ENCODE data around the gene VAMP4.

Gene VAMP4

DNA sequence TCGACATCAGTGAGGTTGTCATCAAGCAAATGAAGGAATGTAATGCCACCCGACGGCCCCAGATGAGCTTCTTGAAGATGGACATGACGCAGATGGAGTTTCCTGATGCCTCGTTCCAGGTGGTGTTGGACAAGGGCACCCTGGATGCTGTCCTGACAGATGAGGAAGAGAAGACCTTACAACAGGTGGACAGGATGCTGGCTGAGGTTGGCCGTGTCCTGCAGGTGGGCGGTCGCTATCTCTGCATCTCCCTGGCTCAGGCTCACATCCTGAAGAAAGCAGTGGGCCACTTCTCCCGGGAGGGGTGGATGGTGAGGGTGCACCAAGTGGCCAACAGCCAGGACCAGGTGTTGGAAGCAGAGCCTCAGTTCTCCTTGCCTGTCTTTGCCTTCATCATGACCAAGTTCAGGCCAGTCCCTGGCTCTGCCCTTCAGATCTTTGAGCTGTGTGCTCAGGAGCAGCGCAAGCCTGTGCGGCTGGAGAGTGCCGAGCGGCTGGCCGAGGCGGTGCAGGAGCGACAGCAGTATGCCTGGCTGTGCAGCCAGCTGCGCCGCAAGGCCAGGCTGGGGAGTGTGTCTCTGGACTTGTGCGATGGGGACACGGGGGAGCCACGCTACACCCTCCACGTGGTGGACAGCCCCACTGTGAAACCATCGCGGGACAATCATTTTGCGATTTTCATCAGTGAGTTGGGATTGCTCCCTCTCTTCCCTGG lies 42.1 kb upstream of the VAMP4 start:
- ATAC-seq: no peak
- no peak for TF ChIP-seq RARB (CRISPR knock-in tag; IDR thresholded peaks at IDR 0.05)
- no peak for TF ChIP-seq TOX (CRISPR knock-in tag; IDR thresholded peaks at IDR 0.05; ENCODE audit: borderline replicate concordance)
- no peak for TF ChIP-seq CSDC2 (CRISPR knock-in tag; IDR thresholded peaks at IDR 0.05)
- TF ChIP-seq, protein P1, sequence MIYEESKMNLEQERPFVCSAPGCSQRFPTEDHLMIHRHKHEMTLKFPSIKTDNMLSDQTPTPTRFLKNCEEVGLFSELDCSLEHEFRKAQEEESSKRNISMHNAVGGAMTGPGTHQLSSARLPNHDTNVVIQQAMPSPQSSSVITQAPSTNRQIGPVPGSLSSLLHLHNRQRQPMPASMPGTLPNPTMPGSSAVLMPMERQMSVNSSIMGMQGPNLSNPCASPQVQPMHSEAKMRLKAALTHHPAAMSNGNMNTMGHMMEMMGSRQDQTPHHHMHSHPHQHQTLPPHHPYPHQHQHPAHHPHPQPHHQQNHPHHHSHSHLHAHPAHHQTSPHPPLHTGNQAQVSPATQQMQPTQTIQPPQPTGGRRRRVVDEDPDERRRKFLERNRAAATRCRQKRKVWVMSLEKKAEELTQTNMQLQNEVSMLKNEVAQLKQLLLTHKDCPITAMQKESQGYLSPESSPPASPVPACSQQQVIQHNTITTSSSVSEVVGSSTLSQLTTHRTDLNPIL (CRISPR knock-in tag; IDR thresholded peaks at IDR 0.05; ENCODE audit: low read depth): no peak
- no peak for TF ChIP-seq BACH2 (CRISPR knock-in tag; IDR thresholded peaks at IDR 0.05; ENCODE audit: borderline replicate concordance)
- TF ChIP-seq, protein P2, sequence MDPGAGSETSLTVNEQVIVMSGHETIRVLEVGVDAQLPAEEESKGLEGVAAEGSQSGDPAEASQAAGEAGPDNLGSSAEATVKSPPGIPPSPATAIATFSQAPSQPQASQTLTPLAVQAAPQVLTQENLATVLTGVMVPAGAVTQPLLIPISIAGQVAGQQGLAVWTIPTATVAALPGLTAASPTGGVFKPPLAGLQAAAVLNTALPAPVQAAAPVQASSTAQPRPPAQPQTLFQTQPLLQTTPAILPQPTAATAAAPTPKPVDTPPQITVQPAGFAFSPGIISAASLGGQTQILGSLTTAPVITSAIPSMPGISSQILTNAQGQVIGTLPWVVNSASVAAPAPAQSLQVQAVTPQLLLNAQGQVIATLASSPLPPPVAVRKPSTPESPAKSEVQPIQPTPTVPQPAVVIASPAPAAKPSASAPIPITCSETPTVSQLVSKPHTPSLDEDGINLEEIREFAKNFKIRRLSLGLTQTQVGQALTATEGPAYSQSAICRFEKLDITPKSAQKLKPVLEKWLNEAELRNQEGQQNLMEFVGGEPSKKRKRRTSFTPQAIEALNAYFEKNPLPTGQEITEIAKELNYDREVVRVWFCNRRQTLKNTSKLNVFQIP (CRISPR knock-in tag; IDR thresholded peaks at IDR 0.05; ENCODE audit: borderline replicate concordance, low read depth): no peak
- no peak for TF ChIP-seq ZNF70 (CRISPR knock-in tag; IDR thresholded peaks at IDR 0.05)
- TF ChIP-seq SNAI2 (CRISPR knock-in tag; IDR thresholded peaks at IDR 0.05): no peak

DNA sequence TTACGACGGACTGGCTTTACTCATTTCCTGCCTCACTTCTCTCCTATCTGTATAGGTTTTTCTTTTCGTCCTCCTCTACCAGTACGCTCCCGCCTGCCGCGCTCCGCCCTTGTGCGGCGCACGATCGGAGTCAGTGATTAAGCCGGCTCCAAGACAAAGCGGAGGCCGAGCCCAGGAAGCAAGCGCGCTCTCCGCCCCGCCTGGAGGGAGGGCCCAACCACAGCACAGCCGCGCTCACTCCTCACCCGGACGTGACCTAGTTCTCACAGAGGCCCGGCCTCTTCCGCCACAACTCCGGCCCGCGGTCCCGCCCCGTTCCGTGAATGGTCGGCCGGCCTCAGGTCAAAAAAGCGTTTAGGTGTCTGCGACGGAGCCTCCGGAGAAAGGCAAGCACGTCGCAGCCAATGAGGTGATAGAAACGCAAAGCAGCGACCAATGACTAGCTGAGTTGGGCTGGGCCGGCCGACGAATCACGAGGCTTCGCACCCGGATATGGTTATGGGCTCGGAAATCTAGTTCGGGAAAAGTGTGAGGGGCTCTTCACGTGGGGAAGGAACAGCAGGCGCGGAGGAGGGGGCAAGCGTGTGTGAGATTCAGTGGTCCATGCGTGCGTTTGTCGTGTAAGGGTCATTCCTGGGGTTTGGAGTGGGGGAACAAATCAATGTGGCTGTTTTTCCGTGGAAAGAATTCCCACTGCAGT lies 39.5 kb upstream of the VAMP4 start, which contains the start of gene METTL13:
TSS of gene METTL13 (plus strand) at position 485 of the 700 bp plus-strand sequence. CDS start 308 bp downstream, outside the sequence.
- TF ChIP-seq SNAI2 (CRISPR knock-in tag; IDR thresholded peaks at IDR 0.05) (no peak), TCF4 (CRISPR knock-in tag; IDR thresholded peaks at IDR 0.05; ENCODE audit: borderline replicate concordance) (no peak), ZNF565 (CRISPR knock-in tag; conservative IDR thresholded peaks at IDR 0.05; ENCODE audit: low read depth) (no peak), ZNF70 (CRISPR knock-in tag; IDR thresholded peaks at IDR 0.05) (no peak), TOX (CRISPR knock-in tag; IDR thresholded peaks at IDR 0.05; ENCODE audit: borderline replicate concordance) (no peak), GLIS3 (CRISPR knock-in tag; IDR thresholded peaks at IDR 0.05) (no peak), CSDC2 (CRISPR knock-in tag; IDR thresholded peaks at IDR 0.05) (no peak), ZFP30 (CRISPR knock-in tag; IDR thresholded peaks at IDR 0.05) (no peak), ARNTL (CRISPR knock-in tag; IDR thresholded peaks at IDR 0.05; ENCODE audit: borderline replicate concordance, low read depth) (no peak), ZC3H10 (CRISPR knock-in tag; IDR thresholded peaks at IDR 0.05) (no peak), RARB (CRISPR knock-in tag; IDR thresholded peaks at IDR 0.05) (no peak), ISL1 (CRISPR knock-in tag; IDR thresholded peaks at IDR 0.05) (no peak)
- TF ChIP-seq, protein P3, sequence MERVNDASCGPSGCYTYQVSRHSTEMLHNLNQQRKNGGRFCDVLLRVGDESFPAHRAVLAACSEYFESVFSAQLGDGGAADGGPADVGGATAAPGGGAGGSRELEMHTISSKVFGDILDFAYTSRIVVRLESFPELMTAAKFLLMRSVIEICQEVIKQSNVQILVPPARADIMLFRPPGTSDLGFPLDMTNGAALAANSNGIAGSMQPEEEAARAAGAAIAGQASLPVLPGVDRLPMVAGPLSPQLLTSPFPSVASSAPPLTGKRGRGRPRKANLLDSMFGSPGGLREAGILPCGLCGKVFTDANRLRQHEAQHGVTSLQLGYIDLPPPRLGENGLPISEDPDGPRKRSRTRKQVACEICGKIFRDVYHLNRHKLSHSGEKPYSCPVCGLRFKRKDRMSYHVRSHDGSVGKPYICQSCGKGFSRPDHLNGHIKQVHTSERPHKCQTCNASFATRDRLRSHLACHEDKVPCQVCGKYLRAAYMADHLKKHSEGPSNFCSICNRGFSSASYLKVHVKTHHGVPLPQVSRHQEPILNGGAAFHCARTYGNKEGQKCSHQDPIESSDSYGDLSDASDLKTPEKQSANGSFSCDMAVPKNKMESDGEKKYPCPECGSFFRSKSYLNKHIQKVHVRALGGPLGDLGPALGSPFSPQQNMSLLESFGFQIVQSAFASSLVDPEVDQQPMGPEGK (CRISPR knock-in tag; IDR thresholded peaks at IDR 0.05; ENCODE audit: borderline replicate concordance): no peak; the same call in 1 of the 2 replicates
- TF ChIP-seq, protein P4, sequence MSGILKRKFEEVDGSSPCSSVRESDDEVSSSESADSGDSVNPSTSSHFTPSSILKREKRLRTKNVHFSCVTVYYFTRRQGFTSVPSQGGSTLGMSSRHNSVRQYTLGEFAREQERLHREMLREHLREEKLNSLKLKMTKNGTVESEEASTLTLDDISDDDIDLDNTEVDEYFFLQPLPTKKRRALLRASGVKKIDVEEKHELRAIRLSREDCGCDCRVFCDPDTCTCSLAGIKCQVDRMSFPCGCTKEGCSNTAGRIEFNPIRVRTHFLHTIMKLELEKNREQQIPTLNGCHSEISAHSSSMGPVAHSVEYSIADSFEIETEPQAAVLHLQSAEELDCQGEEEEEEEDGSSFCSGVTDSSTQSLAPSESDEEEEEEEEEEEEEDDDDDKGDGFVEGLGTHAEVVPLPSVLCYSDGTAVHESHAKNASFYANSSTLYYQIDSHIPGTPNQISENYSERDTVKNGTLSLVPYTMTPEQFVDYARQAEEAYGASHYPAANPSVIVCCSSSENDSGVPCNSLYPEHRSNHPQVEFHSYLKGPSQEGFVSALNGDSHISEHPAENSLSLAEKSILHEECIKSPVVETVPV (CRISPR knock-in tag; IDR thresholded peaks at IDR 0.05): no peak
- TF ChIP-seq, protein P2 (CRISPR knock-in tag; IDR thresholded peaks at IDR 0.05; ENCODE audit: borderline replicate concordance, low read depth): 0 out of 2 replicates have a peak, but pooled peaks have one; percentile 48
- TF ChIP-seq, protein P5, sequence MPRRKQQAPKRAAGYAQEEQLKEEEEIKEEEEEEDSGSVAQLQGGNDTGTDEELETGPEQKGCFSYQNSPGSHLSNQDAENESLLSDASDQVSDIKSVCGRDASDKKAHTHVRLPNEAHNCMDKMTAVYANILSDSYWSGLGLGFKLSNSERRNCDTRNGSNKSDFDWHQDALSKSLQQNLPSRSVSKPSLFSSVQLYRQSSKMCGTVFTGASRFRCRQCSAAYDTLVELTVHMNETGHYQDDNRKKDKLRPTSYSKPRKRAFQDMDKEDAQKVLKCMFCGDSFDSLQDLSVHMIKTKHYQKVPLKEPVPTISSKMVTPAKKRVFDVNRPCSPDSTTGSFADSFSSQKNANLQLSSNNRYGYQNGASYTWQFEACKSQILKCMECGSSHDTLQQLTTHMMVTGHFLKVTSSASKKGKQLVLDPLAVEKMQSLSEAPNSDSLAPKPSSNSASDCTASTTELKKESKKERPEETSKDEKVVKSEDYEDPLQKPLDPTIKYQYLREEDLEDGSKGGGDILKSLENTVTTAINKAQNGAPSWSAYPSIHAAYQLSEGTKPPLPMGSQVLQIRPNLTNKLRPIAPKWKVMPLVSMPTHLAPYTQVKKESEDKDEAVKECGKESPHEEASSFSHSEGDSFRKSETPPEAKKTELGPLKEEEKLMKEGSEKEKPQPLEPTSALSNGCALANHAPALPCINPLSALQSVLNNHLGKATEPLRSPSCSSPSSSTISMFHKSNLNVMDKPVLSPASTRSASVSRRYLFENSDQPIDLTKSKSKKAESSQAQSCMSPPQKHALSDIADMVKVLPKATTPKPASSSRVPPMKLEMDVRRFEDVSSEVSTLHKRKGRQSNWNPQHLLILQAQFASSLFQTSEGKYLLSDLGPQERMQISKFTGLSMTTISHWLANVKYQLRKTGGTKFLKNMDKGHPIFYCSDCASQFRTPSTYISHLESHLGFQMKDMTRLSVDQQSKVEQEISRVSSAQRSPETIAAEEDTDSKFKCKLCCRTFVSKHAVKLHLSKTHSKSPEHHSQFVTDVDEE (CRISPR knock-in tag; IDR thresholded peaks at IDR 0.05): peak; percentile 5; the same call in 1 of the 2 replicates
- ATAC-seq: peak; percentile 99
